H9 (cell line): ENCODE results near the gene BCAS1. TPM values are rescaled to one million over a fixed set of nuclear protein-coding genes. Genes with fewer than 3 reads are reported as not detected.

Source experiments
- DNase-seq: peaks from one replicate; pipeline ENCODE4 v3.0.0-alpha.2; 2017
- H2AFZ ChIP-seq: one replicate; pipeline ENCODE4 v1.6.1; 2013; ENCODE audit warnings: mild to moderate bottlenecking, low read length, control low read depth, moderate library complexity
- H2AK5ac ChIP-seq: 2 replicates; pipeline ENCODE4 v1.6.1; 2013; ENCODE audit warnings: low read length, control low read depth, mixed read lengths; ENCODE audit not compliant: insufficient read length
- H2BK120ac ChIP-seq: one replicate; pipeline ENCODE4 v1.6.1; 2013; ENCODE audit warnings: low read depth, mild to moderate bottlenecking, low read length, control low read depth, inconsistent platforms; ENCODE audit not compliant: poor library complexity, severe bottlenecking
- H2BK12ac ChIP-seq: 2 replicates; pipeline ENCODE4 v1.6.1; 2013; ENCODE audit warnings: low read length, control low read depth, mixed read lengths, low read depth; ENCODE audit not compliant: insufficient read length
- H2BK15ac ChIP-seq: 2 replicates; pipeline ENCODE4 v1.6.1; 2013; ENCODE audit warnings: low read depth, low read length, control low read depth
- H2BK20ac ChIP-seq: one replicate; pipeline ENCODE4 v1.6.1; 2013; ENCODE audit warnings: low read depth, mild to moderate bottlenecking, low read length, control low read depth, inconsistent platforms; ENCODE audit not compliant: poor library complexity, severe bottlenecking
- H2BK5ac ChIP-seq: 2 replicates; pipeline ENCODE4 v1.6.1; 2013; ENCODE audit warnings: low read length, control low read depth, mixed read lengths; ENCODE audit not compliant: insufficient read length
- H3K14ac ChIP-seq: 2 replicates; pipeline ENCODE4 v1.6.1; 2013; ENCODE audit warnings: low read length, control low read depth; ENCODE audit not compliant: insufficient read depth
- H3K18ac ChIP-seq: 2 replicates; pipeline ENCODE4 v1.6.1; 2013; ENCODE audit warnings: low read depth, mild to moderate bottlenecking, mixed read lengths, low read length, control low read depth; ENCODE audit not compliant: insufficient read length
- H3K23ac ChIP-seq: 2 replicates; pipeline ENCODE4 v1.6.1; 2013; ENCODE audit warnings: low read length, control low read depth, mixed read lengths, low read depth; ENCODE audit not compliant: insufficient read length
- H3K23me2 ChIP-seq: 2 replicates; pipeline ENCODE4 v1.6.1; 2013; ENCODE audit warnings: low read depth, mild to moderate bottlenecking, mixed read lengths, low read length, control low read depth; ENCODE audit not compliant: insufficient read length, poor library complexity, severe bottlenecking
- H3K27ac ChIP-seq: 2 replicates; pipeline ENCODE4 v1.5.1; 2013; ENCODE audit warnings: low read length, control low read depth, mixed read lengths, low read depth; ENCODE audit not compliant: insufficient read length
- H3K27me3 ChIP-seq: 2 replicates; pipeline ENCODE4 v1.6.1; 2013; ENCODE audit warnings: low read length, control low read depth, inconsistent platforms; ENCODE audit not compliant: insufficient read depth
- H3K4ac ChIP-seq: 2 replicates; pipeline ENCODE4 v1.6.1; 2013; ENCODE audit warnings: low read depth, mild to moderate bottlenecking, control low read depth, inconsistent platforms, low read length, moderate library complexity
- H3K4me1 ChIP-seq: 2 replicates; pipeline ENCODE4 v1.6.1; 2013; ENCODE audit warnings: low read length, control low read depth, inconsistent platforms; ENCODE audit not compliant: insufficient read depth
- H3K4me2 ChIP-seq: 2 replicates; pipeline ENCODE4 v1.6.1; 2013; ENCODE audit warnings: low read length, control low read depth, mixed read lengths; ENCODE audit not compliant: insufficient read length, insufficient read depth
- H3K56ac ChIP-seq: 2 replicates; pipeline ENCODE4 v1.6.1; 2013; ENCODE audit warnings: low read depth, mild to moderate bottlenecking, mixed read lengths, low read length, control low read depth; ENCODE audit not compliant: insufficient read length
- H3K79me1 ChIP-seq: 2 replicates; pipeline ENCODE4 v1.6.1; 2013; ENCODE audit warnings: low read depth, mild to moderate bottlenecking, moderate library complexity, low read length, control low read depth, inconsistent platforms; ENCODE audit not compliant: insufficient read depth, poor library complexity, severe bottlenecking
- H3K79me2 ChIP-seq: 2 replicates; pipeline ENCODE4 v1.6.1; 2013; ENCODE audit warnings: low read length, control low read depth, inconsistent platforms; ENCODE audit not compliant: insufficient read depth
- H3K9ac ChIP-seq: 2 replicates; pipeline ENCODE4 v1.6.1; 2013; ENCODE audit warnings: low read length, control low read depth, mixed read lengths; ENCODE audit not compliant: insufficient read length; ENCODE audit errors: extremely low read depth
- H3K9me3 ChIP-seq: one replicate; pipeline ENCODE4 v1.6.1; 2013; ENCODE audit warnings: low read depth, low read length, inconsistent platforms; ENCODE audit not compliant: control insufficient read depth
- H3T11ph ChIP-seq: one replicate; pipeline ENCODE4 v1.6.1; 2013; ENCODE audit warnings: mild to moderate bottlenecking, low read length, control low read depth, inconsistent platforms
- H4K20me1 ChIP-seq: one replicate; pipeline ENCODE4 v1.6.1; 2013; ENCODE audit not compliant: control insufficient read depth, insufficient read length, insufficient read depth
- H4K5ac ChIP-seq: 2 replicates; pipeline ENCODE4 v1.6.1; 2013; ENCODE audit warnings: low read depth, mild to moderate bottlenecking, mixed read lengths, low read length, control low read depth; ENCODE audit not compliant: insufficient read length
- H4K8ac ChIP-seq: replicated peaks from 2 replicates; pipeline ENCODE4 v1.6.1; 2013; ENCODE audit warnings: low read length, control low read depth, mixed read lengths, low read depth; ENCODE audit not compliant: insufficient read length
- H4K91ac ChIP-seq: 2 replicates; pipeline ENCODE4 v1.6.1; 2013; ENCODE audit warnings: low read depth, mild to moderate bottlenecking, moderate library complexity, mixed read lengths, low read length, control low read depth; ENCODE audit not compliant: insufficient read length
- H3K27ac Mint-ChIP-seq, 3 experiments: 2 replicates in 2 of 3; 3 replicates in 1 of 3; pipeline ENCODE4 v1.8.0; 2020 to 2021; ENCODE audit warnings: mixed read lengths in 3 of 3, mild to moderate bottlenecking in 1 of 3, moderate library complexity in 1 of 3
- H3K27me3 Mint-ChIP-seq: 2 replicates; pipeline ENCODE4 v1.8.0; 2021; ENCODE audit warnings: low read depth, mild to moderate bottlenecking, moderate library complexity, mixed read lengths
- H3K36me3 Mint-ChIP-seq, 3 experiments: 2 replicates in 2 of 3; 3 replicates in 1 of 3; pipeline ENCODE4 v1.8.0; 2020 to 2021; ENCODE audit warnings: low read depth in 3 of 3, mixed read lengths in 3 of 3; ENCODE audit not compliant: insufficient read depth in 1 of 3
- H3K4me1 Mint-ChIP-seq, 2 experiments: 2 replicates each; pipeline ENCODE4 v1.8.0; 2020; ENCODE audit warnings: mixed read lengths in 2 of 2
- H3K4me3 Mint-ChIP-seq, 2 experiments: 2 replicates in 1 of 2; 3 replicates in 1 of 2; pipeline ENCODE4 v1.8.0; 2020 to 2021; ENCODE audit warnings: mild to moderate bottlenecking in 2 of 2, mixed read lengths in 2 of 2, moderate library complexity in 1 of 2
- H3K9me3 Mint-ChIP-seq, 2 experiments: 2 replicates in 1 of 2; 3 replicates in 1 of 2; pipeline ENCODE4 v1.8.0; 2020; ENCODE audit warnings: mild to moderate bottlenecking in 2 of 2, mixed read lengths in 2 of 2, moderate library complexity in 1 of 2
- WGBS: extraction: QIAGEN DNeasy Blood & Tissue Kit; methylation state at CpG from one replicate; pipeline ENCODE4 v1.1.7; 2013; ENCODE audit warnings: missing lambda C conversion rate, low lambda C conversion rate, mixed read lengths; ENCODE audit not compliant: insufficient read length; ENCODE audit errors: extremely low coverage; 5-methylcytosine and 5-hydroxymethylcytosine counted together
- total RNA-seq: library from RNA; stranded (reverse); gene quantifications from 2 replicates; pipeline ENCODE4 v1.2.1, GENCODE V29; 2021
- TF ChIP-seq, protein P1 (sequence below): fragments of 200-600 bp; sonication (generic); conservative IDR thresholded peaks from 3 replicates; pipeline ENCODE4 v1.8.0; 2021; ENCODE audit warnings: antibody characterized with exemption, mild to moderate bottlenecking

Gene BCAS1
- total RNA-seq, 1 experiment from 2014 or later = 0.15 TPM

DNA sequence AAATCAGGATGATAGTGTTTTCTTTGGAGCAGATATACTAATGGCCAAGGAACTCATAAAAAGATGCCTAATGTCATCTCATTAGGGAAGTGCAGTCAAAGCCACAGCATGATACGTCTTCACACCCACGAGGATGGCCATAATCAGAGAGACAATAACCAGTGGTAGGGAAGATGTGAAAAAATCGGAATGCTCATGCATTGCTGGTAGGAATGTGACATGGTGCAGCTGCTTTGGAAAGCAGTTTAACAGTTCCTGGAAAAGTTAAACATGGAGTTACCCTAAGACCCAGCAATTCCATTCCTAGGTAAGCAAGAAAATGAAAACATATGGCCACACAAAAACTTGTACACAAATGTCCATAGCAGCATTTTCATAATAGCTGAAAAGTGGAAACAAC, 29.9 kb downstream of the BCAS1 start:
- H2BK12ac ChIP-seq = no peak overlapping the region
- no peak overlapping the region for H2BK5ac ChIP-seq
- no peak overlapping the region for H3K27ac ChIP-seq
- no peaks in the 10 kb centered on the region for H3K9me3 ChIP-seq
- Mint-ChIP-seq H3K9me3 (no peaks in the 10 kb centered on the region), H3K4me1 (no peaks in the 10 kb centered on the region), H3K27ac (no peak overlapping the region), H3K27me3 (no peaks in the 10 kb centered on the region), H3K36me3 (no peaks in the 10 kb centered on the region; a peak in 1 of 7 replicates), H3K4me3 (no peak overlapping the region)
- no peak overlapping the region for H3K9ac ChIP-seq
- no peak overlapping the region for H4K8ac ChIP-seq
- no peak overlapping the region for H2AK5ac ChIP-seq
- H3K4me2 ChIP-seq = no peak overlapping the region
- H3K4ac ChIP-seq = no peak overlapping the region
- DNase-seq = no peak
- H4K20me1 ChIP-seq = no peaks in the 10 kb centered on the region
- H3K27me3 ChIP-seq = no peaks in the 10 kb centered on the region
- H3K4me1 ChIP-seq = no peaks in the 10 kb centered on the region
- no peak overlapping the region for H3K23ac ChIP-seq
- H2BK120ac ChIP-seq = no peak overlapping the region
- TF ChIP-seq, protein P1, sequence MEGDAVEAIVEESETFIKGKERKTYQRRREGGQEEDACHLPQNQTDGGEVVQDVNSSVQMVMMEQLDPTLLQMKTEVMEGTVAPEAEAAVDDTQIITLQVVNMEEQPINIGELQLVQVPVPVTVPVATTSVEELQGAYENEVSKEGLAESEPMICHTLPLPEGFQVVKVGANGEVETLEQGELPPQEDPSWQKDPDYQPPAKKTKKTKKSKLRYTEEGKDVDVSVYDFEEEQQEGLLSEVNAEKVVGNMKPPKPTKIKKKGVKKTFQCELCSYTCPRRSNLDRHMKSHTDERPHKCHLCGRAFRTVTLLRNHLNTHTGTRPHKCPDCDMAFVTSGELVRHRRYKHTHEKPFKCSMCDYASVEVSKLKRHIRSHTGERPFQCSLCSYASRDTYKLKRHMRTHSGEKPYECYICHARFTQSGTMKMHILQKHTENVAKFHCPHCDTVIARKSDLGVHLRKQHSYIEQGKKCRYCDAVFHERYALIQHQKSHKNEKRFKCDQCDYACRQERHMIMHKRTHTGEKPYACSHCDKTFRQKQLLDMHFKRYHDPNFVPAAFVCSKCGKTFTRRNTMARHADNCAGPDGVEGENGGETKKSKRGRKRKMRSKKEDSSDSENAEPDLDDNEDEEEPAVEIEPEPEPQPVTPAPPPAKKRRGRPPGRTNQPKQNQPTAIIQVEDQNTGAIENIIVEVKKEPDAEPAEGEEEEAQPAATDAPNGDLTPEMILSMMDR = no peak
- H4K91ac ChIP-seq = no peak overlapping the region
- H2BK15ac ChIP-seq = no peak overlapping the region
- H3K18ac ChIP-seq = no peak overlapping the region
- H2BK20ac ChIP-seq = no peak overlapping the region
- no peak overlapping the region for H3K14ac ChIP-seq
- no peak overlapping the region for H4K5ac ChIP-seq
- H3K23me2 ChIP-seq = no peaks in the 10 kb centered on the region
- no CpG with 5 or more reads among the region's 3 CpGs for WGBS
- no peak overlapping the region for H3T11ph ChIP-seq
- no peak overlapping the region for H3K56ac ChIP-seq
- H2AFZ ChIP-seq = no peak overlapping the region
- no peaks in the 10 kb centered on the region for H3K79me1 ChIP-seq
- H3K79me2 ChIP-seq = no peaks in the 10 kb centered on the region
